ENCODE results near the gene XAB2.
"Not testable (repeated sequence)": the region's sequence is repeated elsewhere in the genome, so short reads cannot be mapped to it uniquely, and the experiment has no call there.

DNA sequence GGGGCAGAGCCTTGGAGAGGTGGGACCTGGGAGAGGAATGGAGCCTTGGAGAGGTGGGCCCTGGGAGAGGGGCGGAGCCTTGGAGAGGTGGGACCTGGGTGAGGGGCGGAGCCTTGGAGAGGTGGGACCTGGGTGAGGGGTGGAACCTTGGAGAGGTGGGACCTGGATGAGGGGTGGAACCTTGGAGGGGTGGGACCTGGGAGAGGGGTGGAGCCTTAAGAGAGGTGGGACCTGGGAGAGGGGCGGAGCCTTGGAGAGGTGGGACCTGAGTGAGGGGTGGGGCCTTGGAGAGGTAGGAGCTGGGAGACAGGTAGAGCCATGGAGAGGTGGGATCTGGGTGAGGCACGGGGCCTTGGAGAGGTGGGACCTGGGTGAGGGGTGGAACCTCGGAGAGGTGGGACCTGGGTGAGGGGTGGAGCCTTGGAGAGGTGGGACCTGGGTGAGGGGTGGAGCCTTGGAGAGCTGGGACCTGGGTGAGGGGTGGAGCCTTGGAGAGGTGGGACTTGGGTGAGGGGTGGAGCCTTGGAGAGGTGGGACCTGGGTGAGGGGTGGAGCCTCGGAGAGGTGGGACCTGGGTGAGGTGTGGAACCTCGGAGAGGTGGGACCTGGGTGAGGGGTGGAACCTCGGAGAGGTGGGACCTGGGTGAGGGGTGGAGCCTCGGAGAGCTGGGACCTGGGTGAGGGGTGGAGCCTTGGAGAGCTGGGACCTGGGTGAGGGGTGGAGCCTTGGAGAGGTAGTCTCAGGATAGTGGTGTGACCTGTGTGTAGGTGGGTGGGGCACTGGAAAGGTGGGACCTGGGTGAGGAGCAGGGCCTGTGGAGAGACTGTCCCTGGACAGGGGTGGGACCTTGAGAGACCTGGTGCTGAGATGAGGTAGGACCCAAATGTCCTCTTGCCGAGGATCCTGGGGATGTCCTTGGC is 14.5 kb upstream of the XAB2 start:
- TF ChIP-seq, protein P1, sequence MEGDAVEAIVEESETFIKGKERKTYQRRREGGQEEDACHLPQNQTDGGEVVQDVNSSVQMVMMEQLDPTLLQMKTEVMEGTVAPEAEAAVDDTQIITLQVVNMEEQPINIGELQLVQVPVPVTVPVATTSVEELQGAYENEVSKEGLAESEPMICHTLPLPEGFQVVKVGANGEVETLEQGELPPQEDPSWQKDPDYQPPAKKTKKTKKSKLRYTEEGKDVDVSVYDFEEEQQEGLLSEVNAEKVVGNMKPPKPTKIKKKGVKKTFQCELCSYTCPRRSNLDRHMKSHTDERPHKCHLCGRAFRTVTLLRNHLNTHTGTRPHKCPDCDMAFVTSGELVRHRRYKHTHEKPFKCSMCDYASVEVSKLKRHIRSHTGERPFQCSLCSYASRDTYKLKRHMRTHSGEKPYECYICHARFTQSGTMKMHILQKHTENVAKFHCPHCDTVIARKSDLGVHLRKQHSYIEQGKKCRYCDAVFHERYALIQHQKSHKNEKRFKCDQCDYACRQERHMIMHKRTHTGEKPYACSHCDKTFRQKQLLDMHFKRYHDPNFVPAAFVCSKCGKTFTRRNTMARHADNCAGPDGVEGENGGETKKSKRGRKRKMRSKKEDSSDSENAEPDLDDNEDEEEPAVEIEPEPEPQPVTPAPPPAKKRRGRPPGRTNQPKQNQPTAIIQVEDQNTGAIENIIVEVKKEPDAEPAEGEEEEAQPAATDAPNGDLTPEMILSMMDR (IDR thresholded peaks at IDR 0.05 in 8 of 11, conservative IDR thresholded peaks at IDR 0.05 in 3 of 11), result not testable (repeated sequence)
- TF ChIP-seq POLR2A, POLR2AphosphoS5 (IDR thresholded peaks at IDR 0.05): not testable (repeated sequence)
